Ectodermal cell (in vitro differentiated cells): ENCODE measurements around the gene KRT12.

ENCODE experiments used
- H3K27ac ChIP-seq: 2 replicates; pipeline ENCODE4 v1.7.0; 2013; ENCODE audit warnings: mild to moderate bottlenecking, low read depth, low read length; ENCODE audit not compliant: insufficient read depth, poor library complexity, severe bottlenecking
- H3K27me3 ChIP-seq: 2 replicates; pipeline ENCODE4 v1.7.0; 2013; ENCODE audit warnings: mild to moderate bottlenecking, low read length; ENCODE audit not compliant: insufficient read depth, control insufficient read depth, poor library complexity, severe bottlenecking
- H3K36me3 ChIP-seq: one replicate; pipeline ENCODE4 v1.7.0; 2013; ENCODE audit warnings: low read length; ENCODE audit not compliant: control insufficient read depth, insufficient read depth
- H3K4me1 ChIP-seq: one replicate; pipeline ENCODE4 v1.7.0; 2013; ENCODE audit warnings: low read length; ENCODE audit not compliant: control insufficient read depth, insufficient read depth
- H3K4me3 ChIP-seq: 2 replicates; pipeline ENCODE4 v1.7.0; 2013; ENCODE audit warnings: low read depth, low read length, control low read depth; ENCODE audit not compliant: insufficient read depth
- H3K9me3 ChIP-seq: 2 replicates; pipeline ENCODE4 v1.7.0; 2013; ENCODE audit warnings: mild to moderate bottlenecking, low read length, moderate library complexity; ENCODE audit not compliant: control insufficient read depth
- WGBS, 2 experiments: methylation state at CpG; one replicate each; pipeline ENCODE4 v1.1.7; 2013; ENCODE audit warnings: missing lambda C conversion rate in 2 of 2; 5-methylcytosine and 5-hydroxymethylcytosine counted together

The KRT12 gene

DNA sequence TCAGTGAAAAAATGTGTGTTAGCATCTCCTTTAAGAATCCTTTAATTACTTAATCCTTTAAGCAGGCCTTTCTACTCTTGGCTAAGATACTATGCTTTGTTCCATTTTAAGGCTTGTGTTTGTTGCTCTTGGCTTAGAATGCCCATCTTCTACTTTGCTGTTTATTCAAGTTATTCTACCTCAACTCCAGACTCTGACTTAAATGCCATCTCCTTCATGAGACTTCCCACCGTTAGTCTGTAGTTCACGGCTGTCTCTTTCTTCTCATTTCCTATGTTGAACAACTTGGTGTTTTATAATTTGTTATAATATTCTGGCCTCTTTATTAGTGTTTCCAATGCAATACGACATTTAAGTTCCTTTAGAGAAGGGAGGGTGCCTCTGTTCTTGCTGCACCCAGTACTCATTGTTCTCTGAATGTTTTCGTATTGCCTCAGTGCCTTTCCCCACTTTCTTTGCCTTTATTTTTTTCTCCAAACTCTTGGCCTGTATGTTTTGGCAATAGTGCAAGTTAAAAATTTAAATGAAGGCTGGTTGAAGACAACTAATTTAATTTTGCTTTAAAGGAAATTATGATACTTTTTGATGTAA lies 38.5 kb downstream of the KRT12 start:
- WGBS, 2 experiments = 88 to 92% methylated on average over 2 to 4 of the region's 4 CpGs
- H3K9me3 ChIP-seq = no peaks in the 10 kb centered on the region
- no peak overlapping the region for H3K27ac ChIP-seq

DNA sequence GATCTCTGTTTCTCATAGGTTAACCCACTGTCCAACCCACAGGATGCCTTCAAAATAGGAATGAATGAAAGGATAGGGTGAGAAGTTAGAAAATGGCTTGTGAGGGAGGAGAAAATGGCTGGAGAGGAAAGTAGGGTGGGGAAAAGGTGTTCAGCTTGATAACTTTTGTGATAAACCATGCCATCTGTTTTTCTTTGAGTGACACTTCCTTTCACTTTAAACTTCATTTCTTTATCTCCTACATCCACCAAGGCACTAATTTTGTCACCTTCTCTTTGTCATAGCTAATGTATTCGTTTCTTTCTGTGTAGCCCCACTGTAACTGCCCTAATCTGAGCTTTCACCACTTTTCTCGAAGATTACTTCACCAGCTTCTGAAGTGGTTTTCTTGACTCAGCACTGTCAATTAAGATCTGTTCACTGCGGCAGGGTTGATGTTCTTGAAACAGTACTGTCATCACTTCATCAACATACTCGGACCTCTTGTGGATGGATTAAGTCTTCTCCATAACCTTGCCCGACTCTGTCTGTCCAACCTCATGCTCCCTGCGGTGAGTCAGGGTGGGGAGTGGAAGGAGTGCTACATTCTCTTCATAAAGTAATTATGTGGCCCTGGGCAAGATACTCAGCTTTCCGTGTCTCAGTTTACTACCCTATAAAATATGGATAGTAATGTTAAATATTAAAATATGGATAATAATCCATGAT lies 39.1 kb downstream of the KRT12 start:
- Histone ChIP-seq H3K27ac (no peak overlapping the region), H3K36me3 (no peaks in the 10 kb centered on the region), H3K27me3 (peaks cover 42% of the 10 kb centered on the region), H3K4me1 (no peaks in the 10 kb centered on the region), H3K9me3 (no peaks in the 10 kb centered on the region), H3K4me3 (no peak overlapping the region)
- 90 to 95% methylated on average over 3 to 6 of the region's 7 CpGs for WGBS, 2 experiments

More for the DNA sequence above, 38.5 kb downstream of the KRT12 start:
- Histone ChIP-seq H3K4me1 (no peaks in the 10 kb centered on the region), H3K4me3 (no peak overlapping the region), H3K27me3 (peaks cover 42% of the 10 kb centered on the region), H3K36me3 (no peaks in the 10 kb centered on the region)

DNA sequence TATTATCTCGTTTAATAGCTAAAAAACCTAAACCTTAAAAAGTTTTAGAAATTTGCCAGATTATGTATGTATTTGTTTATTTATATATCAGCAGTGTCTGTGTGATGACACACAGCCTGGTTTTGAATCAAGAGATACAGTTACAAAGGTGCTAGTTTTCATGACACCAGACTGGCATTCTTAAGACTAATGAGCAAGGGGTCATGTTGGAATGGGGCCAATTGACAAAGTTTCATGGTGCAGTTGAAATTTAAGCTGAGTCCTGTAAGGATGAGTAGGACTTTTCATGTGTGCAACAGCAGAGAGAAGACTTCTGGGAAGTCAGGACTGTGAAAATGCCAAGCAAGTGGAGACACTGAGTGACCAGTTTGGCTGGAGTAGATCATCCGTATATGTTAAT lies 41.4 kb downstream of the KRT12 start:
- no peaks in the 10 kb centered on the region for H3K9me3 ChIP-seq
- no peak overlapping the region for H3K27ac ChIP-seq
- no peaks in the 10 kb centered on the region for H3K36me3 ChIP-seq
- peaks cover 59% of the 10 kb centered on the region for H3K27me3 ChIP-seq
- H3K4me3 ChIP-seq = no peak overlapping the region
- WGBS, 2 experiments = 91 to 100% methylated on average over 1 to 2 of the region's 2 CpGs
- no peaks in the 10 kb centered on the region for H3K4me1 ChIP-seq

DNA sequence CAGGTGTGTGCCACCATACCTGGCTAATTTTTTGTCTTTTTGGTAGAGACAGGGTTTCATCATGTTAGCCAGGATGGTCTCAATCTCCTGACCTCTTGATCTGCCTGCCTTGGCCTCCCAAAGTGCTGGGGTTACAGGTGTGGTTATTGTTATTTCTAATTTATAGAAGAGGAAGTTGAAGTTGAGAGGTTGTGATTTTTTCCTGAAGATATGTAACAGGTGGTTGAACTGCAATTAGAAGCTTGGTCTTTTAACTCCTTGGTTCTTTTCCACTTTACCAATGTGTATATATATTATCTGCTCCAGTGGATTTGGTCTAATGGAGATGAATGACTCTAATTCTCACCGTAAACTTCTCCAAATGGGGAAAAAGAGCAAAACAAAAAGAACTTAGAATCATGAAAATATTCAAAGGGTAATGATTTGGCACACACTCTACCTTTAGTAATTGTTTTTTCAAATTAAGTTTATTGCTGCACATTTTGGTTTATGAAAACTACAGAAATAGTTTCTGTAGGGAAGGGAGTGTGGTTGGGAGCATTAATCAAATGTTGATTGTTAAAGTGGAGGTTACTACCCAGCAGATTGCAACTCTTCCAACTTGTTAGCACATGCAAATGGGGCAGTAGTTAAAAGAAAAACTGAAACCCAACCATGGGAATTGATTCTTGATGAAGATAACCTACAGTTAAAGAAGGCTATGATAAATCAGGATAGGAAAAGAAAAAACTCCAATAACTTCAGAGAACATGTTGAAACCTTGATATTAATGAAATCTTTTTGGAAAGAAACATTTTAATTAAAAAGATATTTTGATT lies 42.8 kb downstream of the KRT12 start:
- peaks cover 61% of the 10 kb centered on the region for H3K27me3 ChIP-seq
- no peak overlapping the region for H3K4me3 ChIP-seq
- no peak overlapping the region for H3K27ac ChIP-seq
- no CpG with 5 or more reads among the region's 1 CpG for WGBS, 2 experiments
- no peaks in the 10 kb centered on the region for H3K9me3 ChIP-seq
- H3K36me3 ChIP-seq = no peaks in the 10 kb centered on the region
- no peaks in the 10 kb centered on the region for H3K4me1 ChIP-seq

DNA sequence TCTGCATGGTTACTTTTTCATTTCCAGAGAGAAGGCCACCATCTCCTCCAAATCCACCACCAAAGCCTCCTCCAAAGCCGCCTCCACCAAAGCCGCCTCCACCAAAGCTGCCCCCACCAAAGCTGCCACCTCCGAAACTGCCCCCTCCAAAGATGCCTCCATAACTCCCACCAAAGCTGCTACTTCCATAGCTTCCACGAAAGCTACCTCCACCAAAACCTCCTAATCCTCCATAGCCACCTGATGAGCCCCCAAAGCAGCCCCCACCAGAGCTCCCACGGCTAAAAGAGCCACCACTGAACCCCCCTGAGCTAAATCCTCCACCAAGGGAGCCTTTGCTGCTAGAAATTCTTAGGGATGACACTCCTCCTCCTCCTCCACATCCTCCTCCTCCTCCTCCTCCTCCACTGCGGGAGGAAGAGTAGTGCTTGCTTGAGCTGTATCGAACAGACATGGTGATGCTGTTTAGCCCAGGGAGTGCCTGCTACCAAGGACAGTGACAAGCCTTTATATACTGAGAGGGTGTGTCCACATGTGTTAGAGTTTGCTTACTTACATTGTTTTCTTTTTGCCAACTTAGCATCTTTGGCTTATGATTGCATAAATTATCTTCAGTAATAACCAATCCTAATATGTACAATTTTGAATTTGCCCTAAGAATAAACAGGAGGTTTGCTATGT lies 44.8 kb downstream of the KRT12 start, which contains the start of gene KRT10:
Gene KRT10 (minus strand): TSS at position 483 of the 681 bp plus-strand sequence. CDS start 29 bp downstream, at position 454.
- no peaks in the 10 kb centered on the region for H3K4me1 ChIP-seq
- 83% methylated on average over 7 of the region's 7 CpGs for WGBS, 2 experiments
- H3K9me3 ChIP-seq = no peaks in the 10 kb centered on the region
- no peak within 1 kb of the TSS for H3K4me3 ChIP-seq
- no peak within 1 kb of the TSS for H3K27ac ChIP-seq
- peaks cover 2% of the 10 kb centered on the region for H3K36me3 ChIP-seq
- peaks cover 56% of the 10 kb centered on the region for H3K27me3 ChIP-seq

DNA sequence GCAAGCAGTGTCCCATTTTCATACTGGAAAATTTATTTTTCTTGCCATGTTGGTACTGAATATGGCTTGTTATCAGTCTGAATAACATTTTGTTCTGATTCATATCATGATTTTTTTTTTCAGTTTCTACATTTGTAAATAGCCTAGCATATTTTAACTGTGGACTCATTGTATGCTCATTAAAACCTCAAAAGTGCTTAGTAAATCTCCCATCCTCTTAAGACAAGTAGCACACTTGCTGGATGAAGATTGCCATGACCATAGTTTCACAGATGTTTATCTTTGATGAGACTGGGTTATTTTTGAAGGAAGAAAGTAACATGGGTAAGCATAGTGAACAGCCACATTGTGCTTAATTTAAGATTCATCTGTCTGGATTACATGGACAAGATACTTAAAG lies 45.5 kb downstream of the KRT12 start:
- Histone ChIP-seq H3K4me1 (no peaks in the 10 kb centered on the region), H3K27ac (no peak overlapping the region), H3K36me3 (peaks cover 3% of the 10 kb centered on the region), H3K27me3 (peaks cover 49% of the 10 kb centered on the region), H3K4me3 (no peak overlapping the region), H3K9me3 (no peaks in the 10 kb centered on the region)

DNA sequence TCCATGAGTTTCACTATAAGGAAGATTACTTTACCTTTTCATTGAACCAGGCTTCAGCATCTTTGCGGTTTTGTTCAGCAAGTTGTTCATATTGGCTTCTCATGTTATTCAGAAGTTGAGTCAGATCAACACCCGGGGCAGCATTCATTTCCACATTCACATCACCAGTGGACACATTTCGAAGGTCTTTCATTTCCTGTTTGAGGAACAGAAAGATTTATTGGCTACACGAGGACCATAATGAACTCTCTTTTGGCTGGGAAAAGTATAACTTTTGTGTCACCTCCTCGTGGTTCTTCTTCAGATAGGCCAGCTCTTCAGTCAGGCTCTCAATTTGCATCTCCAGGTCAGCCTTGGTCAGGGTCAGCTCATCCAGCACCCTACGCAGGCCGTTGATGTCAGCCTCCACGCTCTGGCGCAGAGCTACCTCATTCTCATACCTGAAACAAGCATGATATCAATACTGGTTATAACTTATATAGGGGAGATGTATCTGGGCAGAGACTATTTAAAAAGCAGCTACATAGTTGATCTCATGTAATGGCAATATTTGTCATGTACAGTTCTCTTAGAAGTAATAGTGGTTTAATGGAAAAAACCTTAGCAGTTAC lies 46.7 kb downstream of the KRT12 start:
- Histone ChIP-seq H3K9me3 (no peaks in the 10 kb centered on the region), H3K36me3 (peaks cover 3% of the 10 kb centered on the region), H3K4me3 (no peak overlapping the region), H3K27ac (no peak overlapping the region), H3K4me1 (no peaks in the 10 kb centered on the region), H3K27me3 (peaks cover 37% of the 10 kb centered on the region)
- 91 to 96% methylated on average over 9 of the region's 9 CpGs for WGBS, 2 experiments

DNA sequence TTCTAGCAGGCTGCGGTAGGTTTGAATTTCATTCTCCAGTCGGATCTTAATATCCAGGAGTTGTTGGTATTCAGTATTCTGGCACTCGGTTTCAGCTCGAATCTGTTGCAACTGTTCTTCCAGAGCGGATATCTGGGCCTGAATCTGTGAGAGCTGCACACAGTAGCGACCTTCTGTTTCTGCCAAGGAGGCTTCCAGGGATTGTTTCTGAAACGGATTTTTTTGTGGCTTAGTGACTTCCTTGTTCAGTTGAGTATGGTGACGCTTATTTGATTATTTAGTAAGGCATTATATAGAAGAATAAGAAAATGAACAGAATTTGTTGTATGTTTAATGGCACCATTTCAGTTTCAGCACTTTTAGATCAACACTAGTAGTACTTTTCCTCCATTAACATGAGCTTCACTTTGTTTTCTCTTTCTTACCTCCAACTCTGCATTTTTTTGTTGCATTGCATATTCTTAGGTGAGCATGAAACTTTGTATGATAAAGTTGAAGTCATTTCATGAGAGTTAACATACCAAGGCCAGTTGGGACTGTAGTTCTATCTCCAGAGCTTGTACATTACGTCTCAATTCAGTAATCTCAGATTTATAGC lies 47.4 kb downstream of the KRT12 start:
- Histone ChIP-seq H3K27me3 (peaks cover 30% of the 10 kb centered on the region), H3K36me3 (peaks cover 3% of the 10 kb centered on the region), H3K27ac (no peak overlapping the region), H3K4me3 (peak overlapping the region; percentile 63), H3K4me1 (no peaks in the 10 kb centered on the region), H3K9me3 (no peaks in the 10 kb centered on the region)
- 81 to 82% methylated on average over 8 to 9 of the region's 9 CpGs for WGBS, 2 experiments

DNA sequence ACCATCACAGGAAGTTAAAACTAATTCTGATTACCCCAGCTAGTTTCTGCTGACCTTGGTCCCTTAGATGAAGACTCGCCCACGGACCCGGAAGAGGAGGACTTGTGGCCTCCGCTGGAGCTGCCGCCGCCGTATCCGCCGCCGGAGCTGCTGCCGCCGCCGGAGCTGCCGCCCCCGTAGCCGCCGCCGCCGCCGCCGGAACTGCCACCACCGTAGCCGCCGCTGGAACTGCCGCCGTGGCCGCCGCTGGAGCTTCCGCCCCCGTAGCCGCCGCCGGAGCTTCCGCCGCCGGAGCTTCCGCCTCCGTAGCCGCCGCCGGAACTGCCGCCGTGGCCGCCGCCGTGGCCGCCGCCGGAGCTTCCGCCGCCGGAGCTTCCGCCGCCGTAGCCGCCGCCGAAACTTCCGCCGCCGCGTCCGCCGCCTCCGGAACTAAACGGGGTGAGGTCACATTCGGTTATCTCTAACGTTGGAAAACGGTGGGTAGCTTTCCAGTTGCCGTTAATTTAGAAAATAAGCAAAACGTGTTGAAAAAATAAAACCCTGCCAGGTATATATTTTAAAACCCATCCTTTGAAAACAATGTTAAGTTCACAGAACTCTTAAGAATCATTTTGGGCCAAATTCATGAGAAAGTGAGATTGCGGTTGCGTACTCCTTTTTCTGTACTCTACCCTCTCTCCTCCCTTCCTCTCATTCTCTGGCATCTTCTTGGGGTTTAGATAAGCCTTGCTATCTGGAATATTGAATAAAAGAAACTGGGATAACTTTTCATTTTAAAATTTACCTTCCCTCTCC lies 48.1 kb downstream of the KRT12 start:
- 1 to 3% methylated on average over 71 to 73 of the region's 73 CpGs for WGBS, 2 experiments
- Histone ChIP-seq H3K4me3 (peak overlapping the region; percentile 63), H3K4me1 (no peaks in the 10 kb centered on the region), H3K27me3 (peaks cover 25% of the 10 kb centered on the region), H3K27ac (no peak overlapping the region), H3K9me3 (no peaks in the 10 kb centered on the region), H3K36me3 (peaks cover 3% of the 10 kb centered on the region)
